Erythroblast (primary cell): Measurements from ENCODE around the gene ACP3.

Experiments
- GATA1 ChIP-seq: IDR thresholded peaks from 2 replicates; pipeline ENCODE4 v1.6.1; 2011; ENCODE audit warnings: low read depth, mild to moderate bottlenecking, control low read depth, low read length, moderate library complexity
- POLR2A ChIP-seq: IDR thresholded peaks from 2 replicates; pipeline ENCODE4 v1.6.1; 2011; ENCODE audit warnings: mild to moderate bottlenecking, low read length

- TF ChIP-seq POLR2A (no peak), GATA1 (no peak)
These were observed 27.9 kb upstream of the ACP3 start for GRCh38 chr3:132289316-132289715.
